ENCODE results near the gene PPP1R3G.

The PPP1R3G gene

GRCh38 chr6:5071216-5071615 lies 13.9 kb upstream of the PPP1R3G start:
- no peak for TF ChIP-seq CTCF (IDR thresholded peaks at IDR 0.05; ENCODE audit: low read depth, low read length)
- no peak for DNase-seq (ENCODE audit: extremely low read depth, low read depth)

GRCh38 chr6:5072440-5072839 lies 12.7 kb upstream of the PPP1R3G start:
- no peak for TF ChIP-seq CTCF (IDR thresholded peaks at IDR 0.05; ENCODE audit: low read depth, low read length)
- DNase-seq (ENCODE audit: extremely low read depth, low read depth) = no peak

- TF ChIP-seq CTCF (IDR thresholded peaks at IDR 0.05; ENCODE audit: low read depth, low read length) = no peak
- no peak for DNase-seq (ENCODE audit: extremely low read depth, low read depth)
These were observed 11.1 kb upstream of the PPP1R3G start for GRCh38 chr6:5073992-5074391.

GRCh38 chr6:5076931-5077330 lies 8.2 kb upstream of the PPP1R3G start:
- no peak for TF ChIP-seq CTCF (IDR thresholded peaks at IDR 0.05; ENCODE audit: low read depth, low read length)
- no peak for DNase-seq (ENCODE audit: extremely low read depth, low read depth)

- DNase-seq (ENCODE audit: extremely low read depth, low read depth) = no peak
- TF ChIP-seq CTCF (IDR thresholded peaks at IDR 0.05; ENCODE audit: low read depth, low read length) = no peak; the same call in none of the 2 replicates
These were observed 6.9 kb upstream of the PPP1R3G start for GRCh38 chr6:5078121-5078669.

- TF ChIP-seq CTCF (IDR thresholded peaks at IDR 0.05; ENCODE audit: low read depth, low read length) = no peak
- DNase-seq (ENCODE audit: extremely low read depth, low read depth) = no peak
These were observed 5.4 kb upstream of the PPP1R3G start for GRCh38 chr6:5079692-5080091.

GRCh38 chr6:5080574-5080973 lies 4.6 kb upstream of the PPP1R3G start:
- DNase-seq (ENCODE audit: extremely low read depth, low read depth) = no peak
- TF ChIP-seq CTCF (IDR thresholded peaks at IDR 0.05; ENCODE audit: low read depth, low read length) = no peak

All from AG09319 (cell line).